IgD-negative memory B cell (primary cell): ENCODE results near the gene VILL. TPM values are rescaled to one million over a fixed set of nuclear protein-coding genes. Genes with fewer than 3 reads are reported as not detected.
A peak's percentile ranks its signal among the peaks of the same experiment; 100 is the strongest.

ENCODE experiments used
- H3K27ac Mint-ChIP-seq, 3 donors: one replicate each; pipeline ENCODE4 v1.8.0; 2020 to 2022; ENCODE audit warnings: mild to moderate bottlenecking in 3 of 3, mixed read lengths in 3 of 3, moderate library complexity in 1 of 3
- H3K27me3 Mint-ChIP-seq: one replicate; pipeline ENCODE4 v1.8.0; 2021; ENCODE audit warnings: mixed read lengths
- H3K36me3 Mint-ChIP-seq: one replicate; pipeline ENCODE4 v1.8.0; 2020; ENCODE audit warnings: mild to moderate bottlenecking, mixed read lengths
- H3K4me1 Mint-ChIP-seq, 3 donors: one replicate each; pipeline ENCODE4 v1.8.0; 2020 to 2022; ENCODE audit warnings: mixed read lengths in 3 of 3, mild to moderate bottlenecking in 1 of 3
- H3K4me3 Mint-ChIP-seq, 4 donors: one replicate each; pipeline ENCODE4 v1.8.0; 2020 to 2022; ENCODE audit warnings: mild to moderate bottlenecking in 4 of 4, mixed read lengths in 4 of 4, moderate library complexity in 3 of 4
- H3K9me3 Mint-ChIP-seq, 3 donors: one replicate each; pipeline ENCODE4 v1.8.0; 2020 to 2021; ENCODE audit warnings: mixed read lengths in 3 of 3, mild to moderate bottlenecking in 1 of 3
- polyA plus RNA-seq: library from polyadenylated mRNA; unstranded; fragments of 300-500 nt; fragmentation: Illumina TruSeq; gene quantifications from one replicate; pipeline ENCODE4 v1.2.3, GENCODE V29; 2021

Gene VILL
- polyA plus RNA-seq, 1 donor from 2014 or later, result 14.9 TPM

DNA sequence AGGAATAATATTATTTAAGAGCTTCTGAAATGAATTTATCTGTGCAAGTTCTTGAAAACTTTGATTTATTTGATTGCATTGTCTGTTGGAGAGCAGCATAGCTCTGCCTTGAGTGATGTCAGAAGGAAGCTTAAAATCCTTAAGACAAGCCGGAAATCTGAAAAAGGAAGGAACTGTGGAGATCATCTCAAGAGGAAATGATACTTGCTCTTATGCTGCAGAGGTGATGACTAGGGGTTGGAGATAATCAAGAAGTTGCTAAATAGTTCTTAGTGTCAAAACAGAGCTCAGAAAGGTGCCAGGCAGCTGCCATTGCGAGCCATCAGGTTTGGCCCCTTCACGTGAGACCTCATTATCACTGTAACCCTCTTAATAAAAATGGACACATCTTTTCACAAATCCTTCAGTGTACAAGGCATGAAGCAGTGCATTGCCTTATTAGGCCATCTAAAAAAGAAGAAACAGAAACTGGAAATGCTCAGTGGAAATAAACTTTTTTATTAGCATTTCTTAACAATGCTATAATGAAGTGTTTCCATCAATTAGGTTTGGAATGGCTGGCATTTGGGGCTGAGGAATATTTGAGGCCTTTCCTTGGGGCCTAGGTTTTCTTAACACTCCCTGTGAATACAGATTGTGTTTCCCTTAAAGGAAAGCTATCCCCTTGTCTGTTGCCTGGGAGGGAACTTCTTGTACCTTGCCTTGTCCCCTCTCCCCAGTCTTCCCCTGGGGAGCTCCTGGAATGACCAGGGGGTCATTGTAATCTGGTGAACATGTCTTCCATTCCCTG, 34.5 kb upstream of the VILL start:
- Mint-ChIP-seq H3K4me3 (no peak overlapping the region), H3K36me3 (no peaks in the 10 kb centered on the region), H3K27me3 (no peaks in the 10 kb centered on the region), H3K9me3 (peaks cover 0 to 1% (median 0%) of the 10 kb centered on the region in 3 donors), H3K27ac (peak overlapping the region in 2 of 3 donors; percentile 21 to 33), H3K4me1 (peaks cover 0 to 9% (median 2%) of the 10 kb centered on the region in 3 donors)

DNA sequence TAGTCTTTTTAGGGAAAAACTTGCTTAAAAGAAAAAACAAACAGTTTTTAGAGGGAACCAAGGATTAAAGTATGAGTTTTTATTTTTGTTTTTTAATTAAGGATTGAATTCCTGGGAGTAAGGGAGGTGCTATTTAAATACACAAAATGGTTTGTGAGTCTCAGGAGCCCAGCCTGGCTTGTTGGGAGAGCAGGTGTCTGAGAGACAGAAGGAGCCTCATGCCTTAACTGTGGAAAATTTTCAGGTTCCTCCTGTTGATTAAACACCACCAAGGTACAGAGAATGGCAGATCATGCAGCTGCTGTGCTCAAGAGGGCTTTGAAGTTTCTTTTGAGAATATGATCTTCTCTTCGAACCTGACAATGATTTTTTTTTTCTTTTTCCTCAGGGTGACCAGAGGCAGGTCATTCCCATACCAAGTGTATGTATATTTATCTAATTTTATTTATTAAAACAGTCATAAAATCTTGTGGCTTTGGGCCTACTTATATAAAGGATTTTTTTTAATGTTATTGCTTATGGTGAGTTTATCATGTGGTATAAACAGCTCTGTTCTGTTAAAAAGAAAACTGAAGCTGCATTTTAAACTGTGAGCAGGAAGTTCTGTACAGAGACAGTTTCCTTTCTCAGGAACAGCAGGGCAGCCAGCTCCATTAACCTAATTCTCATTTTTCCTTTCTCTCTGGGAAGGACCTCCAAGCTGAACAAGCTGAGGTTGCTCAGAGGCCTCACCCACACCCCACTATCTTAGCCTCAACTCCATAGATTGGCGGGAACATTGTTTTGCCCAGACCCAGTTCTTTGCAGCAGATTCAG, 33.7 kb upstream of the VILL start:
- Mint-ChIP-seq H3K27me3 (no peaks in the 10 kb centered on the region), H3K9me3 (peaks cover 0 to 1% (median 0%) of the 10 kb centered on the region in 3 donors), H3K4me1 (peaks cover 0 to 9% (median 2%) of the 10 kb centered on the region in 3 donors), H3K27ac (peak overlapping the region in 1 of 3 donors; percentile 33), H3K36me3 (no peaks in the 10 kb centered on the region), H3K4me3 (no peak overlapping the region)

DNA sequence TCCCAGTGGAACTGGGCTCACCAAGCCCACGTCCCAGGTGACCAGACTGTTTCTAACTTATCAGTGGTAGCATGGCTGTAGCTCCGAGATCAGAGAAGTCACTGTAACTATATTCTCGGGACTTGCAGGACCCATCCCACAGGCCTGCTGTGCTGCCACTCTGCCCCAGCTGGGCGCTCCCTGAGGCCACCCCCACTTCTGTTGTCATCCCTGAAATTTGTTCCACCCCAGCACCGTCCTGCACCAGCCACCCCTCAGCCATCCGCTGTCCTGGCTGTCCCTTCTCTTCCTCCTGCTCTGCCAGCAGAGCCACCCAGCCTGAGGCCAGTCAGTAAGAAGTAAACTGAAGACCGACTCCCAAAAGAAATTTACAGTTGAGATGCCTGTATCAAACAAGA, 33.0 kb upstream of the VILL start:
- no peaks in the 10 kb centered on the region for H3K36me3 Mint-ChIP-seq
- peak overlapping the region in 1 of 4 donors; percentile 61 for H3K4me3 Mint-ChIP-seq

DNA sequence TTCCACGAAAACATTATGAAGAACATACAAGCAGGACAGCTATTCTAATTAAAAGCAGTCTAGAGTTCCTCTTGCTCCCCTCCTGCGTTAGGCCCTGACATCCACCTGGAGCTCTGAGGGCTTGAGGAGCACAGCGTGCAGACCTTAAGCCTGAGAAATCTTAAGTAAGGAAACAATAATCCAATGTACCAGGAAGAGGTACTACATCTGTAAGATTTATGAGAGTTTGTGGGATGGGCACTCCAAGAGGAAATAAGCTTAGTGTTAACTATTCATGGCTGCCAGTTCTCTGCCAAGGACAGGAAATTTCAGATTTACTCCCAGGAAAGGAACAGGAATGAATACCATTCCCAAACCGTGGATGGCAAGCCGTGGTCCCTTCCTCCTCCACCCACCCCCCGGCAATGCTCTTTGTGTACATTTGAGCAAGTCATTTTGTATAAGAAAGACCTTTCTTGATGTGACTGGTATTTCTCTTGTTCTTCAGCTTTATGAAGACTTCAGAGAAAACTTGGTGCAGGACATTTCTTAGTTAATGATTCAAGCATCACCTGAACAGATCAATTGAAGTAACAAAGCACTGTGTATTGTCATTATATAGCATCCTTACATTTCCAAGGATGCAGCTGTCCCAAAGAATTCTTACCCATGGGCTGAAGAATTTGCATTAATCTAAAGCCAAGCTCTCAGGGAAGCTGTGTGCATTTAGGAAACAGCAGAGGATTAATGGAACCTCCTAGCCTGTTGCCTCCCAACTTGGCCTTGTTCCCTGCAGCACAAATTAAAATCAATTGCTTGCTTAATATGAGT, 28.8 kb upstream of the VILL start:
- no peaks in the 10 kb centered on the region for H3K36me3 Mint-ChIP-seq
- H3K27ac Mint-ChIP-seq, result no peak overlapping the region
- H3K9me3 Mint-ChIP-seq, result no peaks in the 10 kb centered on the region
- H3K27me3 Mint-ChIP-seq, result peaks cover 4% of the 10 kb centered on the region
- peaks cover 0 to 5% (median 2%) of the 10 kb centered on the region in 3 donors for H3K4me1 Mint-ChIP-seq
- H3K4me3 Mint-ChIP-seq, result no peak overlapping the region

More for the DNA sequence above, 33.0 kb upstream of the VILL start:
- H3K27me3 Mint-ChIP-seq, result no peaks in the 10 kb centered on the region
- peaks cover 0 to 9% (median 2%) of the 10 kb centered on the region in 3 donors for H3K4me1 Mint-ChIP-seq
- peaks cover 0 to under 1% (median 0%) of the 10 kb centered on the region in 3 donors for H3K9me3 Mint-ChIP-seq
- peak overlapping the region in 1 of 3 donors; percentile 82 for H3K27ac Mint-ChIP-seq

DNA sequence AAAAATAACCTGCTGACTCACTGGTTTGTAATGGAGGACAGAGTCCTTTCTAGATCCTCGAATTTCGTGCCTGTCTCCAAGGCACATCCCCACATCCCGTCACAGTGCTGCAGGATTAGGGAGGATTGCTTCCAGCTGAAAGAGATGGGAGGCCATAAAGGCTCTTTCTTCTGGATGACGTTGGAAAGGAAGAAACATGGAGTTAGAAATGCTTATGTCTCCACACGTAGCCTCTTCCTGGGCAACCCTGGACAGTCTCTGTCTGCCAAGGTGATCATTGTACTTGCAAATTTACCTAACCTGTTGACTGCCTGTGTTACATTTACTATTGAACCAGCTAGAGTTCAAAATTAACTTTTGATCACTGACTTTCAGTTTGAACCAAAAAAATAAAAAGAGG, 27.6 kb upstream of the VILL start:
- no peaks in the 10 kb centered on the region for H3K9me3 Mint-ChIP-seq
- H3K4me1 Mint-ChIP-seq, result no peaks in the 10 kb centered on the region
- no peak overlapping the region for H3K4me3 Mint-ChIP-seq
- peaks cover 4% of the 10 kb centered on the region for H3K27me3 Mint-ChIP-seq
- H3K36me3 Mint-ChIP-seq, result no peaks in the 10 kb centered on the region
- no peak overlapping the region for H3K27ac Mint-ChIP-seq

DNA sequence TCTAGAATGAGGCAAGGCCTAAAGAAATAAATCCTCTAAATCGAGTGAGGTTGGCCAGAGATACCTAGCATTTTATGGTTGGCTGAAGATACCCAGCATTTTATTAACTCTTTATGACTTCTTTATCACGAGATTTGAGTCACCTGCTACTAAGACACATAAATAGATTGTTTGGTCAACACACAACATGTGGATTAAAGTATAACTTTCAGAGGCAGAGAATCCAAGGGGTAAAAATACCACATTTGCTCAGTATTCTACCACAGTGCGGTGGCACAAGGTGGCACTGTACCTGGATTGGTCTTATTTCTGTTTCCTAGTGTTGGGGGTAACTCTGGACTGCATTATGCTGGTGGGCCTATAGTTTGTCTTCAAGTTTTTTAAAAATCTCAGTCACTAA, 27.0 kb upstream of the VILL start:
- Mint-ChIP-seq H3K9me3 (no peaks in the 10 kb centered on the region), H3K36me3 (no peaks in the 10 kb centered on the region), H3K4me1 (no peaks in the 10 kb centered on the region), H3K27me3 (peaks cover 4% of the 10 kb centered on the region), H3K4me3 (no peak overlapping the region), H3K27ac (no peak overlapping the region)

DNA sequence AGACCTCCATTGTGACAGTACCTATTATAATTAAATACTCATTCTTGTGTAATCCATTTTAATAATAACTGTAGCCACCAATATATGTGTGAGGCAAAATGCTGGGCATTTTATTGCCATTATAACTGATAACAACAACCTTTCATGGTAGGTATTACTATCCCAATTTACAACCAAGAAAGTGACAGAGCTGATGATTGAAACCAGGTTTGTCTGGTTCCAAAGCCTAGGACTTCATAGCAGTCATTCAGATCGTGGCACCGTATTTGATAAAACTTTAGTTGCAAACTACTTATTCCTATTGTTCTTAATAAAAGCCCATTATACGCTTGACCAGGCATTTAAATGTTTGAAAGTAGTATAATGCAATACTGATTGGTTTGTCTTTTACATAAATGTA, 26.4 kb upstream of the VILL start:
- no peak overlapping the region for H3K4me3 Mint-ChIP-seq
- peaks cover 4% of the 10 kb centered on the region for H3K27me3 Mint-ChIP-seq
- H3K9me3 Mint-ChIP-seq, result no peaks in the 10 kb centered on the region
- no peaks in the 10 kb centered on the region for H3K36me3 Mint-ChIP-seq
- no peak overlapping the region for H3K27ac Mint-ChIP-seq
- no peaks in the 10 kb centered on the region for H3K4me1 Mint-ChIP-seq

DNA sequence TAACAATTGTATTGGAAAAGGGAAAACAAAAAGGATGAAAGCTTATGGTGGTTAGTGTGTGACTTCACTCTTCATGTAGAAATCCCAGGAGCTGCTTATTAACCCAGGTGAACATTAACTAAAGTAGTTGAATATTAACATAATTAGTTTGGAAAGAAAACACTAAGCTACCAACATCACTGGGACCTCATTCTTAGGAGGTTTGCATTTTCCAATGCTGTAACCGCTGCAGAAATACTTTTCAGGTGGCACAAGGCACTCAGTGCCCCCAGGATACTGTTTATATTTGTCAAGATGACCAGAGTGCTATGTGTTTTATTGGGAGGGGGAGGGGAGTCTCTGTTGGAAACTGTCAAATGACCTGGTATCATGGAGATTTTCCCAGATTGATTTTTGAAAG, 25.9 kb upstream of the VILL start:
- Mint-ChIP-seq H3K36me3 (no peaks in the 10 kb centered on the region), H3K27me3 (peaks cover 4% of the 10 kb centered on the region), H3K9me3 (no peaks in the 10 kb centered on the region), H3K4me1 (no peaks in the 10 kb centered on the region), H3K27ac (no peak overlapping the region), H3K4me3 (no peak overlapping the region)

DNA sequence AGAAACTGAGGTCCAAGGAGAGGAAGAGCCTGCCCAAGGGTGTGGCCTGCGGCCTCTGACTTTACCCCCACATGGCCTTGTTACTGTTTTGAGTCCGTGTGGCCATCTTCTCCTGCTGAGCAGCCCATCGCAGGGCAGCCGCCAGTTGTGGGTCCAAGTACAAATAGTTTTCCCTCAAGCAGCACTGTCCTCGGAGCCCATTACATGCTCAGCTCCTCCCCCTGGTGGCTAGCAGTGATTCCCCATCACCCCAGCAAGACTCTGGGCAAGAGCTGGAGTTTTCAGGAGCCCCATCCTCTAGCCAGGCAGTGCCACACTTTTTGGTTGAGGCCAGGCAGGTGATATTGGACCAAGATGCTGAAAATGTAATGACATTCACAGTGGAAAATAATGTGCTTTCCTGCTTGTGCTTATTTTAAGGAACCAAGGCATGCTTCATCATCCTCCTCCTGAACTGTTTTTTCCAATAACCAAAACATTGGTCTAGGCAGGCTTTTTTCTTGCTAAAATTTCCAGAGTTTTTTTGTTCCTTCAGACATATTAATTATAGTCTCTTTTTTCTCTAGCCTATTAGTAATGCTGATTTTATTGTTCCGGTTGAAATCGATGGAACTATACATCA, 23.2 kb upstream of the VILL start:
- Mint-ChIP-seq H3K4me3 (no peak overlapping the region), H3K9me3 (no peaks in the 10 kb centered on the region), H3K27ac (no peak overlapping the region), H3K36me3 (no peaks in the 10 kb centered on the region), H3K27me3 (peaks cover 4% of the 10 kb centered on the region), H3K4me1 (no peaks in the 10 kb centered on the region)

DNA sequence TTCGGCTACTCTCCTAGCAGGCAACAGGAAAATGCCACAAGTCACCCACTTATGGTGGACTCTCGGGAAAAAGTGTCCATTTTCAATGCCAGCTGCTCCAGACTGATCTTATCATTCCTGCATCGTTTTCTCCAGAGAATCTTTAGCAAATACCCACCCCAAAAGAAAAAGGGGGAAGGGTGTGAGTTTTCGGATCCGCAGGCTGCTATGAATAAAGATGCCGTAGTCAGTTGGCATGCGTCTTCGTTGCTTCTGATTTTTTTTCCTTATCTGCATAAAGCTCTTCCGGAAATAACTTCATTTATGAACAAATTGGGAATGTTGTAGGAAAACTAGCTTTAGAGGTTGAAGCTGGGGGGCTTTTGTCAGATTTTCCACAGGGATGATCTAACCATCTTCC, 22.4 kb upstream of the VILL start:
- H3K4me1 Mint-ChIP-seq, result no peaks in the 10 kb centered on the region
- H3K9me3 Mint-ChIP-seq, result no peaks in the 10 kb centered on the region
- H3K36me3 Mint-ChIP-seq, result no peaks in the 10 kb centered on the region
- no peak overlapping the region for H3K27ac Mint-ChIP-seq
- H3K4me3 Mint-ChIP-seq, result no peak overlapping the region
- peaks cover 4% of the 10 kb centered on the region for H3K27me3 Mint-ChIP-seq

DNA sequence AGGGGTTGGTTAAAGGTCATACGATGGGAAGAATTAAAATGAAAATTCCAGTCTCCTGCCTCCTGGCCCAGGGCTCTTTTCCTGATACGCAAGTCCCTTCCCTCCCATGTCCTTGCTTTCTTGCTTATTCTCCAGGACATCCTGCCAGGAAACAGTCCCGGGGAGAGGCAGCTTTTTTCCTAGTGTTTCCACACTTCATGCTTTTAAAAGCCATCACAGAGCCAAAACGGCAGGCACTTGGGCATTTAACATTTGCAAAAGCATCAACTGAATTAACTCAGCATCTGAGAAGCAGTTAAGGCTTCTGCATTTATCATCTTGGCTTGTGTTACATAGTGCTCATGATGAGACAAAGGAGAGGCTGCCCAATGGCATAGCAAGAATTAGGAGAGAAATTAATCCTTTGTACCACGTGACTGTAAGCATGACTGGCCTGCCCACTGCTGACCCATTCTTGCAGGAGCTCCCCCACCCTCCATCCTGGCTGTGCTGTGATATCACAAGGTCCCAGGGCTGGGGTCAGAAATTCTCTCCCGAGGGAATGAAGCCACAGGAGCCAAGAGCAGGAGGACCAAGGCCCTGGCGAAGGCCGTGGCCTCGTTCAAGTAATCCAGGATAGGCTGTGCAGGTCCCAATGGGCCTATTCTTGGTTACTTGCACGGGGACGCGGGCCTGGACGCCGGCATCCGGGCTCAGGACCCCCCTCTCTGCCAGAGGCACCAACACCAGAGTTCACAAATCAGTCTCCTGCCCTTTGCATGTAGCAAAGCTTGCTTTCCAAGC, 21.6 kb upstream of the VILL start:
- Mint-ChIP-seq H3K27ac (no peak overlapping the region), H3K9me3 (no peaks in the 10 kb centered on the region), H3K4me3 (no peak overlapping the region), H3K27me3 (peaks cover 4% of the 10 kb centered on the region), H3K36me3 (no peaks in the 10 kb centered on the region), H3K4me1 (no peaks in the 10 kb centered on the region)

DNA sequence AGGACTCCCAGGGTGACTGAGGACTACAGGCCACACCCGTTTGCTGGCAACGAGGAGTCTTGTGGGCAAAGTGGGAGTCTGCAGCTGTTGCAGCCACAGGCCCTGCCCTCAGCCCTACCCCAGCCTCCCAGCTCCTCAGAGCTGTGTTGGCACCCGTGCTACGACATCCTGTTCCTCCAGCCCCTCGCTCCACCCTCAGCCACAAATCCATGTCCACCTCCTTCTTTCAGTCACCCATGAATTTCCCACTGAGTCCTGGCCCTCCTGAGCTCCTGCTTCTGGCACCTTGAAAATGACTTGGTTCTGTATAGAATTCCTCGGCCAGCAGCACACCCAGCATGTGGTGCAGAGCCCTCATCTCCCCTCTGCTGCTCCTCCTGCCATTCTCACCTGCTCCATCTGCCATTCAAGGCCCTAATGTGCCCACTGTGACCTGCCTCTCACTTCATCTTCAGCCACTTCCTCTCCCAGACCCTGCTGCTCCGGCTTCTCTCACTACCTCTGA, 20.9 kb upstream of the VILL start:
- Mint-ChIP-seq H3K4me3 (no peak overlapping the region), H3K27ac (no peak overlapping the region), H3K36me3 (no peaks in the 10 kb centered on the region), H3K9me3 (no peaks in the 10 kb centered on the region), H3K27me3 (peaks cover 4% of the 10 kb centered on the region), H3K4me1 (no peaks in the 10 kb centered on the region)

DNA sequence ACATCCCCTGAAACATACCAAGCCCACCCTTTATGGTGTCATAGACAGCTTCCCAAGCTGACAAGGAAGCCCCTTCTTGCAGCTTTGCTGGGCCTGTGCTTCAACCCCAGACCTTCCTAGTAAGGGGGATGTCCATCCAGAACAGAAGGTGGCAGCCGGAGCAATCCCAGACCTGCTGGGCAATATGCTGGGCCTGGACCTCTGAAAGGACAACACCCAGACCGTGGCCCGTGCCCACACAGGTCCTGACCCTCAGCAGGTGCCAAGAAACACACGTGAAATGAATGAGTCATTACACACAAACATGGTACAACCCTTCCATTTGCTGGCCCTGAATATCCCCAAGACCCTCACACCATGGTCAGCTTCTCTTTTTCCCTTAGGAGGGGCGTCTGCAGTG, 19.8 kb upstream of the VILL start:
- H3K9me3 Mint-ChIP-seq, result no peaks in the 10 kb centered on the region
- H3K27ac Mint-ChIP-seq, result peak overlapping the region in 1 of 3 donors; percentile 25
- peaks cover 2% of the 10 kb centered on the region for H3K27me3 Mint-ChIP-seq

DNA sequence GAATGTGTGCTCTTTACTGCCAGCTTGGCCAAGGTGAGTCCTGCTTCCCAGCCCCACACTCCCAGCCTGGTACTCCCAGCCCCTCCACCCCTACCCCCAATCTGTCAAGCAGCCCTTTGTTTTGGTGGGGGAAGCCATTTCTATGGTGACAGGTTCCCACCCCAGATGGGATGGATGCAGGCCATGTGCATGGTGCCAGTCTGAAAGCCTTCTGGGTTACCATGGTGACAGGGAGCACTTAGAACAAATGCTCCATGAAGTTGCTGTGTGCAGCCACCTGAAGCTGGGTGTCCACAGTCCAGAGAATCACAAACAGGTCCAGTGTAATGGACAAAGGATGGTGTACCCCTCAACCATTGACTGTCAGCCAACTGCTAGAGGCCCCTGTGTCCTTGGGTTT, 19.1 kb upstream of the VILL start:
- Mint-ChIP-seq H3K27ac (no peak overlapping the region), H3K4me3 (no peak overlapping the region), H3K9me3 (no peaks in the 10 kb centered on the region)

More for the DNA sequence above, 19.8 kb upstream of the VILL start:
- Mint-ChIP-seq H3K4me1 (peaks cover 0 to 2% (median 0%) of the 10 kb centered on the region in 3 donors), H3K4me3 (no peak overlapping the region), H3K36me3 (no peaks in the 10 kb centered on the region)

More for the DNA sequence above, 19.1 kb upstream of the VILL start:
- Mint-ChIP-seq H3K27me3 (no peaks in the 10 kb centered on the region), H3K36me3 (no peaks in the 10 kb centered on the region), H3K4me1 (peaks cover 0 to 2% (median 0%) of the 10 kb centered on the region in 3 donors)
